ENCODE data around the gene CIT. TPM values are rescaled to one million over a fixed set of nuclear protein-coding genes. Genes with fewer than 3 reads are reported as not detected.
"Not testable (repeated sequence)": the region's sequence is repeated elsewhere in the genome, so short reads cannot be mapped to it uniquely, and the experiment has no call there.

The CIT gene
- total RNA-seq, 2 experiments from 2014 or later, result 113 to 132 TPM

DNA sequence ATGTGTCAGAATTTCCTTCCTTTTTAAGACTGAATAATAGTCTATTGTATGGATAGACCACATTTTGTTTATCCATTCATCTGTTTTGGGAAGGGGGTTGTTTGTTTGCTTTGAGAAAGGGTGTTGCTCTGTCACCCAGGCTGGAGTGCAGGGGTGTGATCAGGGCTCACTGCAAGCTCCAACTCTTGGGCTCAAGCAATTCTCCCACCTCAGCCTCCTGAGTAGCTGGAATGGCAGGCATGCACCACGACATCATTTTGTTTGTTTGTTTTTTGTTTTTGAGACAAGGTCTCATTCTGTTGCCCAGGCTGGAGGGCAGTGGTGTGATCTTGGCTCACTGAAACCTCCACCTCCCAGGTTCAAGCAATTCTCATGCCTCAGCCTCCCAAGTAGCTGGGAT, 15.5 kb upstream of the CIT start:
- H3K9me3 Mint-ChIP-seq; H3K4me1 Mint-ChIP-seq; POLR2A ChIA-PET; CTCF ChIA-PET; H3K27ac Mint-ChIP-seq; DNase-seq; H3K4me3 Mint-ChIP-seq; H3K27me3 Mint-ChIP-seq; H3K36me3 Mint-ChIP-seq (ENCODE audit: low read depth): not testable (repeated sequence)

DNA sequence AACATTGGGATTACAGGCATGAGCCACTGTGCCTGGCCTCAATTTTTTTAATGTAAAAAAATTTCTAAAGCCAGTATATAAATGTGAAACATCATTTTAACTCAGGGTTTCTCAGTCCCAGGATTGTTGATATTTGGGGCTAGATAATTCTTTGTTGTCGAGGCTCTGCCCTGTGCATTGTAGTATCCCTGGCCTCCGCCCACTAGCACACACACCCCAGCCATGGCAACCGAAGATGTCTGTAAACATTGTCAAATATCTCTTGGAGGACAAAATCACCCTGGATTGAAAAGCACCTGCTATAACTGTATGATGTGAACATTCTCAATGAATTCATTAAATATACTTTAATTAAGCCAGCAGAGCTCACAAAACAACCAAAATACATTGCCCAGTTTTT, 8.4 kb upstream of the CIT start:
- H3K36me3 Mint-ChIP-seq (ENCODE audit: low read depth), result no peaks in the 10 kb centered on the region
- no peaks in the 10 kb centered on the region for H3K9me3 Mint-ChIP-seq
- CTCF ChIA-PET, result no interaction called here
- no peaks in the 10 kb centered on the region for H3K4me1 Mint-ChIP-seq
- H3K27me3 Mint-ChIP-seq, result peaks cover 33% of the 10 kb centered on the region
- H3K4me3 Mint-ChIP-seq, result no peak overlapping the region
- no peak overlapping the region for H3K27ac Mint-ChIP-seq
- POLR2A ChIA-PET, result no interaction called here
- no peak for DNase-seq

DNA sequence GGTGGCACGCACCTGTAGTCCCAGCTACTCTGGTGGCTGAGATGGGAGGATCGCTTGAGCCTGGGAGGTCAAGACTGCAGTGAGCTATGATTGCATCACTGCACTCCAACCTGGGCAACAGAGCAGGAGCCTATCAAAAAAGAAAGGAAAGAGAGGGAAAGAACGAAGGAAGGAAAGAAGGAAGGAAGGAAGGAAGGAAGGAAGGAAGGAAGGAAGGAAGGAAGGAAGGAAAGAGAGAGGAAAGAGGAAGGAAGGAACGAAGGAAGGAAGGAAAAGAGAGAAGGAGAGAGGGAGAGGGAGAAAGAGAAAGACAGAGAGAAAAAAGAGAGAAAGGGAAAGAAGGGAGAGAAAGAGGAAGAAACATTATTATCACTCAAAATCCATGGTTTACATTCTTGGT, 6.7 kb upstream of the CIT start:
- H3K27ac Mint-ChIP-seq; DNase-seq; H3K4me3 Mint-ChIP-seq; H3K9me3 Mint-ChIP-seq; H3K36me3 Mint-ChIP-seq (ENCODE audit: low read depth); H3K4me1 Mint-ChIP-seq; POLR2A ChIA-PET: not testable (repeated sequence)
- peaks cover 33% of the 10 kb centered on the region for H3K27me3 Mint-ChIP-seq
- CTCF ChIA-PET, result interaction anchor here (0.9 kb wide), 1 partner anchor 26 kb away, joined by 3 read pairs; no protein-coding TSS in a partner anchor

DNA sequence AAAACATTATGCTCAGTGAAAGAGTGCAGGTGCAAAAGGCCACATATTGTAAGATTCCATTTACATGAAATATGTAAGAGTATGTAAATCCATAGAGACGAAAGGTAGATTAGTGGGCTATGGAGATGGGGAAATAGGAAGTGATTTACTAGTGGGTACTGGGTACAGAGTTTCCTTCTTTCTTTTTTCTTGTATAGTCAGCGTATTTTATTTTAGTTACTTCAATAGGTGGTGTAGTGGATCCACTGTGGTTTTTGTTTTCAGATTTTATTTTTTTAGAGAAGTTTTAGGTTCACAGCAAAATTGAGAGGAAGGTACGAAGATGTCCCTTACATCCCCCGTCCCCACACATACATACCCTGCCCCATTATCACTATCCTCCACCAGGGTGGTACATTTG, 6.1 kb upstream of the CIT start:
- POLR2A ChIA-PET, result no interaction called here

DNA sequence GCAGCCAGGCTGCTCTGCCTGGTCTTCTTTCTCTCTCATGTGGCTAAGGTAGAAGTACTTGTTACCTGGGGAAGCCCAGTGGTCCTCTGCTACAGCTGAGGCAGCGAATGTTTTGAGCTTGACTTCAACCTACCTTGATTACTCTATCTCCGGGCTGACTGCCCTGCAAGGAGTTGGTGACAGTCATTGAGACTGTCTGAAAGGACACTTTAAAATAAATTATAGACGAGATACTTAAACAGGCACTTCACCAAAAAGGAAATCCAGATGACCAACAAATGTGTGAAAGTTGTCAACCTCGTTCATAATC, 474 bp upstream of the CIT start:
- DNase-seq, result no peak
- Mint-ChIP-seq H3K9me3 (no peaks in the 10 kb centered on the region), H3K36me3 (ENCODE audit: low read depth) (peaks cover 25% of the 10 kb centered on the region), H3K4me1 (peaks cover 27% of the 10 kb centered on the region), H3K27me3 (peaks cover 17% of the 10 kb centered on the region), H3K27ac (peak overlapping the region; percentile 60), H3K4me3 (peak overlapping the region; percentile 95)
- ChIA-PET POLR2A (no interaction called here), CTCF (interaction anchor here (0.7 kb wide), 1 partner anchor 9 kb away, joined by 3 read pairs; no protein-coding TSS in a partner anchor)

More for the DNA sequence above, 6.1 kb upstream of the CIT start:
- CTCF ChIA-PET, result no interaction called here
- Mint-ChIP-seq H3K4me1 (no peaks in the 10 kb centered on the region), H3K36me3 (ENCODE audit: low read depth) (no peaks in the 10 kb centered on the region), H3K9me3 (no peaks in the 10 kb centered on the region), H3K27me3 (peaks cover 33% of the 10 kb centered on the region), H3K27ac (no peak overlapping the region), H3K4me3 (no peak overlapping the region)
- DNase-seq, result no peak

DNA sequence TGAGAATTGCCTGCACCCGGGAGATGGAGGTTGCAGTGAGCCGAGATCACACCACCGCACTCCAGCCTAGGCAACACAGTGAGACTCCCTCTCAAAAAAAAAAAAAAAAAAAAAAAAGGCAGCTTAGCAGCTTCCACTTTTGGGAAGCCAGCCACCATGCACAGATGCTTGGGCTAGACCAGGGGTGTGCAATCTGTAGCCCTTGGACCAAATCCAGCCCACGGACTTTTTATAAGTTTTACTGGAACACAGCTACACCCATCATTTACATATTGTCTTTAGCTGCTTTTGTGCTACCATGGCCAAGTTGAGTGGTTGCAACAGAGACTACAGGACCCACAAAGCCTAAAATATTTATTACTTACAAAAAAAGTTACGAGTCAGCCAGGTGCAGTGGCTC, 6.7 kb downstream of the CIT start:
- DNase-seq, result no peak
- H3K4me1 Mint-ChIP-seq, result peaks cover 11% of the 10 kb centered on the region
- no peak overlapping the region for H3K27ac Mint-ChIP-seq
- no peak overlapping the region for H3K4me3 Mint-ChIP-seq
- H3K9me3 Mint-ChIP-seq, result no peaks in the 10 kb centered on the region
- POLR2A ChIA-PET, result interaction anchor here (0.5 to 0.6 kb wide), 2 partner anchors 60 to 941 kb away, joined by 3 to 5 read pairs; no protein-coding TSS in a partner anchor
- H3K27me3 Mint-ChIP-seq, result no peaks in the 10 kb centered on the region
- CTCF ChIA-PET, result interaction anchor here (0.6 kb wide), 1 partner anchor 10 kb away, joined by 3 read pairs; no protein-coding TSS in a partner anchor
- peaks cover 60% of the 10 kb centered on the region for H3K36me3 Mint-ChIP-seq (ENCODE audit: low read depth)

DNA sequence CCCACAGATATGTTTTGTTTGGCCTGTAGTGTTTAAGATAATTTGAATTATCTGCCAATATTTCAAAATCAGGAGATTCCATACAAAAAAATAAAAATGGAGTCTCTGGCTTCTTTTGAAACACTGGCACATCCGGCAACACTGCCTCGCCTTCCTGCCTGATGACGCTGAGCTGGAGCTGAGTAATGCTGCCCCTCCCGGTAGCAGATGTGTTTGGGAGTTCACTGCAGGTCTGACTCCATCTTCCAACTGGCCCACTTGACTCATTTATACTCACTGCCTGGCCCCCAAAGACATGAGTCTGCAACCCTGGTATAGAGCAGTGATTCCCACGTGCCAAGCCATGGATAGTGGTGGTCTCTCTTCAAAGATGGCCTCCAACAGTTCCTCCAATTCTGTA, 7.4 kb downstream of the CIT start:
- H3K36me3 Mint-ChIP-seq (ENCODE audit: low read depth), result peaks cover 60% of the 10 kb centered on the region
- ChIA-PET POLR2A (no interaction called here), CTCF (interaction anchor here (1.4 kb wide), 1 partner anchor 21 kb away, joined by 3 read pairs; no protein-coding TSS in a partner anchor)
- no peaks in the 10 kb centered on the region for H3K9me3 Mint-ChIP-seq
- peaks cover 5% of the 10 kb centered on the region for H3K4me1 Mint-ChIP-seq
- no peak for DNase-seq
- no peak overlapping the region for H3K4me3 Mint-ChIP-seq
- H3K27ac Mint-ChIP-seq, result no peak overlapping the region
- no peaks in the 10 kb centered on the region for H3K27me3 Mint-ChIP-seq

DNA sequence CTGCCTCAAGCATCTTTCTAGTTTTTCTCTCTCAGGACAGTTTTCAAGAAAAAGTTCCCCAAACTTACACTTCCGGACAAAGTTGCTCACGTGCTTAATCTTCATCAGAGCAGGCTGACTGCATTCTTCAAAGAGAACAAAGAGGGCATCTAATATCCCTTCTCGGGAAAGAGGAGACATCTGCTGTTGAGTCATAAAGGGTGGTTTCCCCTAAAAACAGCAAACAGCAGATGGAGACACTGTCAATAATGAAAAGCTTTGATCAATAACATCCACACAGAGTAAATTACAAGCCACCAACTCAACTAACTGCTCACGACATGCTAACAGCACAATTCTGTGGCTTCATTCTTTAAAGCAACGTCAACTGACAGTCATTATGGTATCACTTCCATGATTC, 8.1 kb downstream of the CIT start:
- no peak overlapping the region for H3K27ac Mint-ChIP-seq
- H3K36me3 Mint-ChIP-seq (ENCODE audit: low read depth), result peaks cover 63% of the 10 kb centered on the region
- no peaks in the 10 kb centered on the region for H3K27me3 Mint-ChIP-seq
- H3K9me3 Mint-ChIP-seq, result no peaks in the 10 kb centered on the region
- no peak for DNase-seq
- ChIA-PET POLR2A (no interaction called here), CTCF (interaction anchor here (1.3 to 1.4 kb wide), 2 partner anchors 12 to 20 kb away, joined by 3 to 4 read pairs; no protein-coding TSS in a partner anchor)
- H3K4me3 Mint-ChIP-seq, result no peak overlapping the region
- H3K4me1 Mint-ChIP-seq, result peaks cover 5% of the 10 kb centered on the region

DNA sequence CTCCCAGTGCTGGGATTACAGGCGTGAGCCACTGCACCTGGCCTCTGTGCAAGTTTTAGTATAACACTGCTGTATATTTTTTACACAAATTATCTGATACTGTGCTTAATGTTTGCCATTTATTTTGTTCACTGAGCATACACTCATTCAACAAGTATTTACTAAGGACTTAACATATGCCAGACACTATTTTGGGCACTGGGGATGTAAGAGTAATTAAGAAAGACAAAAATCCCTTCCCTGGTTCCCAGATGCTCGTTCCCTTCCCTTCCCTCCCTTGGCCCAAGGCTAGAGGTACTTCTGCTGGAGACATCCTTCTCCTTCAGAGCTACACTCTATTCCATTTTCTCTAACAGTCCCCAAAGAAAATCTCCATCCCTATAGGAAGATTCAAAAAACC, 12.5 kb downstream of the CIT start:
- Mint-ChIP-seq H3K4me3 (no peak overlapping the region), H3K4me1 (peaks cover 2% of the 10 kb centered on the region), H3K27ac (no peak overlapping the region), H3K27me3 (no peaks in the 10 kb centered on the region), H3K9me3 (no peaks in the 10 kb centered on the region), H3K36me3 (ENCODE audit: low read depth) (peaks cover 57% of the 10 kb centered on the region)
- POLR2A ChIA-PET, result no interaction called here
- CTCF ChIA-PET, result interaction anchor here (0.6 to 1.3 kb wide), 6 partner anchors 18 to 576 kb away, joined by 3 to 5 read pairs (median 3); no protein-coding TSS in a partner anchor
- DNase-seq, result no peak

DNA sequence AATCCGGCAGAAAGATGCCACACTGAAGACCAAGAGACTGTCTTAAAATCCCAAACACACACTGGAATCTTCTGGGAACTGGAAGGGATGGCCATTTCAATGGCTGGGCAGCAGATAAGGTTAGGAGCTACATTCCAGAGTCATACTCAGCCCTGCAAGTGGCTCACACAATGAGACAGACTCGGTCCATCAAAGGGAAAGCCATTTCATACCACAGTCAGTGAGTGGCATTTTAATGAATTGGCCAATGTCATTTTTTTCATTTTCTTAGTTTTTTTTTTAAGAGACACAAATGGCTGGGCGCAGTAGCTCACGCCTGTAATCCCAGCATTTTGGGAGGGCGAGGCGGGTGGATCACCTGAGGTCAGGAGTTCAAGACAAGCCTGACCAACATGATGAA, 17.9 kb downstream of the CIT start:
- ChIA-PET CTCF (no interaction called here), POLR2A (no interaction called here)

DNA sequence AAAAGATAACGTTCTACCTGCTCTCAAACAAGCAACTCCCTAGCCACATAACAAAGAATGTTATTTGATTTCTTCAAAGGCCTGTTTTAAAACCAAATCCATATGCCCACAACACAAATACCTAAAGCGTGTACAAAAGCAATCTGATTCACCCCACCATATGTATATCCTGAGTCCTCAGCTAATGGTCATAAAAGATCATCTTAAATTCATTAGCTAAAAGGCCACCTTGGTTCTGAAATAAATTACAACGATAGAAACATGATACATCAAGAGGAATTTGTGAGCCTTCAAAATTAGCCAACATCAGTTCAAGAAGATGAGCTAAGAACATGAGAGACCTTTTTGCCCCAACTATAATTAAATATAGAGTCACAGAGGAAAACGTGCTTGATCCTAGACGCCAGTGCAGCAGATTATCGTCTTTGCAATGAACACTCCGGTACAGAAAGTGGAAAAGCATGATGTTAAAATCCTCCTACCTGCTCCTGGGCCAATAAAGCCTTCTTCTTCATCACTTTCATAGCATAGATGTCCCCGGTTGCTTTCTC, 20.0 kb downstream of the CIT start:
- no peak overlapping the region for H3K4me3 Mint-ChIP-seq
- no peaks in the 10 kb centered on the region for H3K9me3 Mint-ChIP-seq
- peak overlapping the region; percentile 14 for H3K27ac Mint-ChIP-seq
- ChIA-PET CTCF (interaction anchor here (0.6 to 1.3 kb wide), 4 partner anchors 9 to 169 kb away, joined by 3 to 4 read pairs (median 3); no protein-coding TSS in a partner anchor), POLR2A (no interaction called here)
- peaks cover 38% of the 10 kb centered on the region for H3K36me3 Mint-ChIP-seq (ENCODE audit: low read depth)
- H3K4me1 Mint-ChIP-seq, result peaks cover 18% of the 10 kb centered on the region
- H3K27me3 Mint-ChIP-seq, result no peaks in the 10 kb centered on the region
- no peak for DNase-seq

More for the DNA sequence above, 17.9 kb downstream of the CIT start:
- no peaks in the 10 kb centered on the region for H3K27me3 Mint-ChIP-seq
- no peak overlapping the region for H3K27ac Mint-ChIP-seq
- peaks cover 18% of the 10 kb centered on the region for H3K4me1 Mint-ChIP-seq
- H3K9me3 Mint-ChIP-seq, result no peaks in the 10 kb centered on the region
- DNase-seq, result no peak
- H3K4me3 Mint-ChIP-seq, result no peak overlapping the region
- H3K36me3 Mint-ChIP-seq (ENCODE audit: low read depth), result peaks cover 53% of the 10 kb centered on the region

DNA sequence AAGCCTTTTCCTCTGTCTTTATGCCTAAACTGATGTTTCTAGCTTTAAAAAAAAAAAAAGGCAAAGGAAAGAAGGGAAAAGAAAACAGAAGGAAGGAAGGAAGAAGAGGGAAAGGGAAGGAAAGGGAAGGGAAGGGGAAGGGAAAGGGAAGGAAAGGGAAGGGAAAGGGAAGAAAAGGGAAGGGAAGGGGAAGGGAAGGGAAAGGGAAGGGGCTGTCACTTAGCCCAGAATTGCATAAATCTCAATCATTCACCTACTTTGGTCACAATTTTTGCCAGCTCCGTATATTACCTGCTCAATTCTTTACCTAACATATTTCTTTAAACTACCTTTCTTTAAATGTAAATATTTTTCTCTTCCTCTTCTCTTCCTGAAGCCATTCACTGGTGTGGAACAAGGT, 26.8 kb downstream of the CIT start:
- Mint-ChIP-seq H3K27me3 (no peaks in the 10 kb centered on the region), H3K4me1 (no peaks in the 10 kb centered on the region), H3K27ac (no peak overlapping the region), H3K4me3 (no peak overlapping the region), H3K36me3 (ENCODE audit: low read depth) (peaks cover 38% of the 10 kb centered on the region), H3K9me3 (no peaks in the 10 kb centered on the region)
- DNase-seq, result no peak
- ChIA-PET CTCF (no interaction called here), POLR2A (no interaction called here)

DNA sequence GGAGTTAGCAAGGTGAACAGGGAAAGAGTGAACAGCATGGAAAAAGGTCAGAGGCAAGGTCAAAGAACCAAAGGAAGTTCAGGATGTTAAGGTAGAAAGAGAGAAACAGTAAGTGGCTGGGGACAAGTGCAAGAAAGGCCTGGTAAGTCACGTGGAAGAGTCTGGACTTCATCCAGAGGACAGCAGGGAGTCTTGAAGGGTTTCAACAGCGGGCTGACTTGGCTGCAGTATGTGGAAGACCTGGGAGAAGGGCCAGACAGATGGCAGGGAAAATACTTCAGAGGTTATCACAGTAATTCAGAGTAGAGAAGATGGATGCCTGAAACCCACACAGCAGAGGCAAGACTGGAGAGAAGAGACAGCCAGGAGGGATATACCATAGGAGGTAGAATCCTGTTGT, 34.0 kb downstream of the CIT start:
- Mint-ChIP-seq H3K9me3 (no peaks in the 10 kb centered on the region), H3K27ac (no peak overlapping the region), H3K36me3 (ENCODE audit: low read depth) (peaks cover 82% of the 10 kb centered on the region), H3K4me1 (no peaks in the 10 kb centered on the region), H3K27me3 (no peaks in the 10 kb centered on the region), H3K4me3 (no peak overlapping the region)
- ChIA-PET POLR2A (no interaction called here), CTCF (no interaction called here)
- DNase-seq, result no peak

DNA sequence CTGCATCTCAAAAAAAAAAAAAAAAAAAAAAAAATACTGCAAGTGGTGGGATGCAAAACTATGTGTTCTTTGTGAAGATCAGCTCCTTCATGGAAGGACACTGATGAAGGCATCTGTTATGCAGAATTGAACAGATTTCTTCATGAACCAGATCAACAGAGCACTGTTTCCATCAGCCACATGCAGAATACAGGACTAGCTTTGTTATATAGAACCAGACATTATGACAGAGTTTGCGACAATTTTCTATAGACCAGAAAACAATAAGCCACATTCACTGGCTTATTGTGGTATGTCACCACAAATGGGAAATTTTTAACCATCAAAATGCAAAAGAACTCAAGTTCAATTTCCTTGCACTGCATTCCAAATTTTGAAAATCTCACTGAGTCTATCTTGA, 34.7 kb downstream of the CIT start:
- ChIA-PET POLR2A (no interaction called here), CTCF (no interaction called here)
- no peak for DNase-seq
- Mint-ChIP-seq H3K4me3 (no peak overlapping the region), H3K27me3 (no peaks in the 10 kb centered on the region), H3K4me1 (no peaks in the 10 kb centered on the region), H3K36me3 (ENCODE audit: low read depth) (peaks cover 77% of the 10 kb centered on the region), H3K9me3 (no peaks in the 10 kb centered on the region), H3K27ac (no peak overlapping the region)
